K562 (cell line): ENCODE results near the gene SPTLC2. TPM values are rescaled to one million over a fixed set of nuclear protein-coding genes. Genes with fewer than 3 reads are reported as not detected.

Source experiments
- ATAC-seq: fragments of 200-7000 bp; cut with Tn5 transposase; 3 replicates; pipeline ENCODE4 v1.9.1; 2020; ENCODE audit warnings: moderate library complexity
- BruUV-seq: library from RNA; stranded (reverse); fragments of 400-500 nt; replicated peaks from 2 replicates; lab custom pipeline; 2021; lab: Mats Ljungman, UMichigan
- CTCF ChIA-PET: fragments of 300-600 bp; formaldehyde crosslinking; extraction: SDS; loops from one replicate; lab custom pipeline; 2021; ENCODE audit warnings: low intra/inter-chr PET ratio; lab: Yijun Ruan, JAX
- POLR2A ChIA-PET: fragments of 300-600, 350-650 bp; sonication (Branson Sonifier 250); formaldehyde crosslinking; extraction: SDS; loops from one replicate; lab custom pipeline; 2021; ENCODE audit warnings: antibody characterized with exemption, inconsistent platforms; lab: Yijun Ruan, JAX
- DNase-seq, 4 experiments: peaks; one replicate each; pipeline versions ENCODE4 v3.0.0 to v3.0.0-alpha.2; 2011 to 2018; ENCODE audit warnings: low spot score in 3 of 4, mixed read lengths in 3 of 4; ENCODE audit errors: extremely low read depth in 1 of 4
- FAIRE-seq: peaks from 2 replicates; lab custom pipeline; 2011; peaks lifted over from hg19 to GRCh38; lab: Jason Lieb, UNC
- H2AFZ ChIP-seq: 2 replicates; pipeline ENCODE4 v1.6.0; 2011; ENCODE audit warnings: low read depth, low read length, control low read depth, inconsistent platforms
- H3K27ac ChIP-seq: fragments of 200-600 bp; 3 replicates; pipeline ENCODE4 v1.8.0; 2011; ENCODE audit warnings: low read depth, mild to moderate bottlenecking, control low read depth, inconsistent platforms, low read length, moderate library complexity, mixed read lengths; ENCODE audit errors: extremely low read depth
- H3K27me3 ChIP-seq, 2 experiments: fragments of 300-600 bp in 1 of 2; 2 replicates in 1 of 2; 3 replicates in 1 of 2; pipeline versions ENCODE4 v1.6.0 to v1.8.0; 2011; ENCODE audit warnings: inconsistent platforms in 2 of 2, low read length in 2 of 2, mild to moderate bottlenecking in 1 of 2, mixed read lengths in 1 of 2, moderate library complexity in 1 of 2; ENCODE audit not compliant: control insufficient read depth in 2 of 2, insufficient read depth in 2 of 2
- H3K36me3 ChIP-seq: fragments of 300-600 bp; 3 replicates; pipeline ENCODE4 v1.8.0; 2011; ENCODE audit warnings: mild to moderate bottlenecking, low read length, inconsistent platforms; ENCODE audit not compliant: control insufficient read depth, insufficient read depth
- H3K4me1 ChIP-seq, 2 experiments: fragments of 200-600 bp in 1 of 2; replicated peaks in 1 of 2; 2 replicates in 1 of 2; 3 replicates in 1 of 2; pipeline versions ENCODE4 v1.5.1 to v1.8.0; 2011; ENCODE audit warnings: inconsistent platforms in 2 of 2, low read length in 2 of 2, mild to moderate bottlenecking in 1 of 2, mixed read lengths in 1 of 2, moderate library complexity in 1 of 2; ENCODE audit not compliant: control insufficient read depth in 2 of 2, insufficient read depth in 2 of 2
- H3K4me2 ChIP-seq: 2 replicates; pipeline ENCODE4 v1.6.1; 2011; ENCODE audit warnings: low read length, control low read depth, inconsistent platforms, mixed read lengths; ENCODE audit not compliant: insufficient read depth
- H3K4me3 ChIP-seq: fragments of 200-600 bp; sonication (generic), shearing (Covaris generic); 2 replicates; pipeline ENCODE4 v1.5.1; 2016; ENCODE audit warnings: control low read depth, inconsistent platforms
- H3K79me2 ChIP-seq: fragments of 200-600 bp; 3 replicates; pipeline ENCODE4 v1.8.0; 2011; ENCODE audit warnings: low read length, inconsistent platforms; ENCODE audit not compliant: control insufficient read depth, insufficient read depth
- H3K9ac ChIP-seq, 2 experiments: 2 replicates each; pipeline versions ENCODE4 v1.6.0 to v1.6.1; 2011; ENCODE audit warnings: low read depth in 2 of 2, low read length in 2 of 2, control low read depth in 1 of 2, inconsistent platforms in 1 of 2, mild to moderate bottlenecking in 1 of 2, mixed read lengths in 1 of 2; ENCODE audit not compliant: insufficient read depth in 1 of 2
- H3K9me1 ChIP-seq: one replicate; pipeline ENCODE4 v1.6.0; 2011; ENCODE audit warnings: inconsistent platforms, mild to moderate bottlenecking, low read length, moderate library complexity; ENCODE audit not compliant: control insufficient read depth, insufficient read depth
- H3K9me3 ChIP-seq: replicated peaks from 2 replicates; pipeline ENCODE4 v1.5.1; 2011; ENCODE audit warnings: low read depth, low read length, inconsistent platforms; ENCODE audit not compliant: control insufficient read depth, insufficient read depth
- H4K20me1 ChIP-seq: replicated peaks from 2 replicates; pipeline ENCODE4 v1.6.1; 2011; ENCODE audit warnings: low read length, inconsistent platforms, mixed read lengths; ENCODE audit not compliant: control insufficient read depth, insufficient read depth
- CBFB ChIP-seq: sonication (generic); formaldehyde crosslinking; IDR thresholded peaks from 2 replicates; pipeline ENCODE4 v1.4.0; 2020; ENCODE audit warnings: mild to moderate bottlenecking, missing genetic modification reagents
- CXXC5 ChIP-seq: fragments of 250-450 bp; sonication (Bioruptor Pico); IDR thresholded peaks from 2 replicates; pipeline ENCODE4 v1.8.0; 2022; ENCODE audit warnings: inconsistent platforms, mild to moderate bottlenecking, moderate library complexity
- ELF4 ChIP-seq: fragments of 450-650 bp; formaldehyde crosslinking; IDR thresholded peaks from 2 replicates; pipeline ENCODE4 v1.4.0; 2022; ENCODE audit warnings: missing genetic modification characterization
- FOXJ3 ChIP-seq: sonication (generic); formaldehyde crosslinking; IDR thresholded peaks from 2 replicates; pipeline ENCODE4 v1.4.0; 2020; ENCODE audit warnings: mild to moderate bottlenecking, missing genetic modification reagents
- IFI16 ChIP-seq: fragments of 250-450 bp; sonication (Bioruptor Pico); IDR thresholded peaks from 2 replicates; pipeline ENCODE4 v2.1.2; 2022; ENCODE audit warnings: mild to moderate bottlenecking, inconsistent platforms
- THRA ChIP-seq: fragments of 450-650 bp; IDR thresholded peaks from 2 replicates; pipeline ENCODE4 v1.6.1; 2017; ENCODE audit warnings: mild to moderate bottlenecking, moderate library complexity
- WGBS: fragments of 100-300 bp; shearing (Covaris generic); methylation state at CpG from one replicate; pipeline ENCODE4 v1.1.6; 2016; ENCODE audit warnings: low coverage, mixed read lengths; ENCODE audit not compliant: insufficient coverage; ENCODE audit errors: missing lambda C conversion rate; 5-methylcytosine and 5-hydroxymethylcytosine counted together
- in situ Hi-C: fragments of 300-500 bp; cut with MboI; formaldehyde crosslinking; loops from 4 replicates; pipeline ENCODE4 v1.15.0; 2018; ENCODE audit warnings: inconsistent platforms, mixed read lengths
- intact Hi-C: fragments of 100-400 bp; cut with micrococcal nuclease; formaldehyde crosslinking; loops from 2 replicates; pipeline ENCODE4 v1.14.2; 2022
- polyA plus RNA-seq, 8 experiments: library from polyadenylated mRNA; depleted of rRNA in 4 of 8; stranded (reverse) in 5 of 8; unstranded in 3 of 8; fragments of >200 nt; fragmentation: Nextera tagmentation in 2 of 8; fragmentation: Illumina TruSeq in 1 of 8; extraction: Ambion mirVana in 2 of 8; extraction: Trizol in 1 of 8; gene quantifications; 2 replicates each; pipeline versions ENCODE4 v1.2.1 to v1.2.3, GENCODE V29; 2011 to 2014; ENCODE audit warnings: inconsistent platforms in 1 of 8, missing spikeins in 1 of 8
- total RNA-seq, 7 experiments: library from RNA; depleted of rRNA in 6 of 7; stranded (reverse); fragments of >200 nt in 6 of 7; fragmentation: Illumina TruSeq in 2 of 7; extraction: Trizol in 2 of 7; gene quantifications; 2 replicates each; pipeline versions ENCODE4 v1.2.1 to v1.2.3, GENCODE V29; 2011 to 2021; ENCODE audit warnings: low replicate concordance in 1 of 7
- TF ChIP-seq, protein P1 (sequence below): fragments of 450-650 bp; IDR thresholded peaks from 2 replicates; pipeline ENCODE4 v1.6.1; 2016; ENCODE audit warnings: low read depth, mild to moderate bottlenecking, moderate library complexity
- TF ChIP-seq, protein P2 (sequence below): fragments of 250-450 bp; sonication (Bioruptor Pico); IDR thresholded peaks from 2 replicates; pipeline ENCODE4 v1.5.0; 2021
- TF ChIP-seq, protein P3 (sequence below): fragments of 250-450 bp; sonication (Bioruptor Pico); IDR thresholded peaks from 2 replicates; pipeline ENCODE4 v1.4.0; 2020; ENCODE audit warnings: mild to moderate bottlenecking, moderate library complexity, borderline replicate concordance

SPTLC2 gene
- total and polyA plus RNA-seq, 9 of the 15 experiments (the other 6 are each of a cell fraction or from before 2014, with no cell fraction given): 4.5 to 30.4 (median 14.0) TPM

DNA sequence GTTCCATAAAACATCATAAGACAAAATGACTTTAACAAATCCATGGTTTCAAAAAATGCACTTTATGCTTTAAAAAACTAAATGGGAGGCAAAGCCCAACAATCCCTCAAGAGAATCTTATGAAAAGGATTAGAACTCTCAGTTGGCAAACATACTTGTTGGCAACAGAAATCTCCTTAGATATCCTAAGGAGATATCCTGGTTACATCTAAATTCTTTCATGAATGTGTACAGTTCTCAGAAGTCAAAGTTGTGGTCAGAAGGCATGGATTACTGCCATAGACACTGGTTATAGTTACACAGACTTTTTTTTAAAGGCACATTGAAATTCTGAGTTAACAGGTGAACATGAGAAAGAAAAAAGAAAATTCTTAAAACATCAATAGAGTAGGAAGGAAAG, 100.3 kb downstream of the SPTLC2 start (continued):
- TF ChIP-seq, protein P1, sequence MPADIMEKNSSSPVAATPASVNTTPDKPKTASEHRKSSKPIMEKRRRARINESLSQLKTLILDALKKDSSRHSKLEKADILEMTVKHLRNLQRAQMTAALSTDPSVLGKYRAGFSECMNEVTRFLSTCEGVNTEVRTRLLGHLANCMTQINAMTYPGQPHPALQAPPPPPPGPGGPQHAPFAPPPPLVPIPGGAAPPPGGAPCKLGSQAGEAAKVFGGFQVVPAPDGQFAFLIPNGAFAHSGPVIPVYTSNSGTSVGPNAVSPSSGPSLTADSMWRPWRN: no peak
- no peak for TF ChIP-seq CXXC5 (CRISPR knock-in tag)

GRCh38 chr14:77511486-77512162, 104.8 kb downstream of the SPTLC2 start:
- Histone ChIP-seq H3K79me2 (no peaks in the 10 kb centered on the region), H4K20me1 (no peaks in the 10 kb centered on the region), H3K4me2 (no peak overlapping the region), H3K9me1 (no peaks in the 10 kb centered on the region), H3K27me3 (no peaks in the 10 kb centered on the region), H3K9me3 (no peaks in the 10 kb centered on the region), H3K4me3 (no peak overlapping the region), H3K4me1 (no peaks in the 10 kb centered on the region), H3K27ac (no peak overlapping the region), H3K9ac (no peak overlapping the region), H2AFZ (no peak overlapping the region), H3K36me3 (peaks cover 41% of the 10 kb centered on the region; the same call in 2 of the 3 replicates)
- intact Hi-C loops (no loop called here), in situ Hi-C loops (no loop called here)
- WGBS: 83% methylated on average over 8 of the region's 8 CpGs
- ChIA-PET CTCF (no interaction called here), POLR2A (no interaction called here)
- BruUV-seq: no TSS peak
- DNase-seq: no peak
- no peak for FAIRE-seq
- no peak for ATAC-seq
- TF ChIP-seq IFI16 (CRISPR knock-in tag) (no peak), FOXJ3 (no peak), CBFB (CRISPR knock-in tag) (no peak), THRA (no peak), ELF4 (CRISPR knock-in tag) (no peak)
- TF ChIP-seq, protein P2, sequence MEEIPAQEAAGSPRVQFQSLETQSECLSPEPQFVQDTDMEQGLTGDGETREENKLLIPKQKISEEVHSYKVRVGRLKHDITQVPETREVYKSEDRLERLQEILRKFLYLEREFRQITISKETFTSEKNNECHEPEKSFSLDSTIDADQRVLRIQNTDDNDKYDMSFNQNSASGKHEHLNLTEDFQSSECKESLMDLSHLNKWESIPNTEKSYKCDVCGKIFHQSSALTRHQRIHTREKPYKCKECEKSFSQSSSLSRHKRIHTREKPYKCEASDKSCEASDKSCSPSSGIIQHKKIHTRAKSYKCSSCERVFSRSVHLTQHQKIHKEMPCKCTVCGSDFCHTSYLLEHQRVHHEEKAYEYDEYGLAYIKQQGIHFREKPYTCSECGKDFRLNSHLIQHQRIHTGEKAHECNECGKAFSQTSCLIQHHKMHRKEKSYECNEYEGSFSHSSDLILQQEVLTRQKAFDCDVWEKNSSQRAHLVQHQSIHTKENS (CRISPR knock-in tag): no peak
- TF ChIP-seq, protein P3, sequence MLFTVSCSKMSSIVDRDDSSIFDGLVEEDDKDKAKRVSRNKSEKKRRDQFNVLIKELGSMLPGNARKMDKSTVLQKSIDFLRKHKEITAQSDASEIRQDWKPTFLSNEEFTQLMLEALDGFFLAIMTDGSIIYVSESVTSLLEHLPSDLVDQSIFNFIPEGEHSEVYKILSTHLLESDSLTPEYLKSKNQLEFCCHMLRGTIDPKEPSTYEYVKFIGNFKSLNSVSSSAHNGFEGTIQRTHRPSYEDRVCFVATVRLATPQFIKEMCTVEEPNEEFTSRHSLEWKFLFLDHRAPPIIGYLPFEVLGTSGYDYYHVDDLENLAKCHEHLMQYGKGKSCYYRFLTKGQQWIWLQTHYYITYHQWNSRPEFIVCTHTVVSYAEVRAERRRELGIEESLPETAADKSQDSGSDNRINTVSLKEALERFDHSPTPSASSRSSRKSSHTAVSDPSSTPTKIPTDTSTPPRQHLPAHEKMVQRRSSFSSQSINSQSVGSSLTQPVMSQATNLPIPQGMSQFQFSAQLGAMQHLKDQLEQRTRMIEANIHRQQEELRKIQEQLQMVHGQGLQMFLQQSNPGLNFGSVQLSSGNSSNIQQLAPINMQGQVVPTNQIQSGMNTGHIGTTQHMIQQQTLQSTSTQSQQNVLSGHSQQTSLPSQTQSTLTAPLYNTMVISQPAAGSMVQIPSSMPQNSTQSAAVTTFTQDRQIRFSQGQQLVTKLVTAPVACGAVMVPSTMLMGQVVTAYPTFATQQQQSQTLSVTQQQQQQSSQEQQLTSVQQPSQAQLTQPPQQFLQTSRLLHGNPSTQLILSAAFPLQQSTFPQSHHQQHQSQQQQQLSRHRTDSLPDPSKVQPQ: no peak
